H1 (cell line): ENCODE data around the gene TWIST2. TPM values are rescaled to one million over a fixed set of nuclear protein-coding genes. Genes with fewer than 3 reads are reported as not detected.

Experiments used
- CREB1 ChIP-seq: IDR thresholded peaks from 2 replicates; pipeline ENCODE4 v1.6.1; 2012; ENCODE audit warnings: inconsistent platforms
- CTBP2 ChIP-seq: IDR thresholded peaks from 2 replicates; pipeline ENCODE4 v1.7.0; 2011; ENCODE audit warnings: borderline replicate concordance, mild to moderate bottlenecking, moderate library complexity, mixed read lengths, low read length; ENCODE audit not compliant: insufficient read depth, insufficient read length
- EZH2 ChIP-seq: fragments of 200-600 bp; sonication (generic); IDR thresholded peaks from 2 replicates; pipeline ENCODE4 v1.7.1; 2012; ENCODE audit warnings: low read depth, mild to moderate bottlenecking, moderate library complexity, low read length, inconsistent platforms; ENCODE audit not compliant: severe bottlenecking
- MAX ChIP-seq: IDR thresholded peaks from 2 replicates; pipeline ENCODE4 v1.6.1; 2012; ENCODE audit warnings: inconsistent platforms
- SP4 ChIP-seq: IDR thresholded peaks from 2 replicates; pipeline ENCODE4 v1.6.1; 2012; ENCODE audit warnings: low read length, inconsistent platforms
- polyA plus RNA-seq, 7 experiments: library from polyadenylated mRNA; depleted of rRNA in 3 of 7; stranded (reverse) in 5 of 7; unstranded in 2 of 7; fragments of >200 nt in 5 of 7; fragments of 200-250 nt in 2 of 7; gene quantifications; 1 replicate in 5 of 7; 2 replicates in 1 of 7; 4 replicates in 1 of 7; pipeline versions ENCODE4 v1.2.1 to v1.2.3, GENCODE V29; 2011 to 2013; ENCODE audit warnings: missing spikeins in 2 of 7, mixed read lengths in 2 of 7
- total RNA-seq: library from RNA; stranded (reverse); fragmentation: NEBNext Ultra II Directional; extraction: Animal tissue kit (Norgen Biotek cat#: 25700); gene quantifications from 2 replicates; pipeline ENCODE4 v1.2.1, GENCODE V29; 2021

TWIST2 gene
- total and polyA plus RNA-seq, 2 of the 8 experiments (the other 6 are each of a cell fraction or from before 2014, with no cell fraction given): 2.6 to 4.3 TPM

GRCh38 chr2:238925816-238926521, 78.1 kb downstream of the TWIST2 start (continued):
- TF ChIP-seq CTBP2 (no peak), MAX (no peak), EZH2 (no peak), SP4 (no peak), CREB1 (no peak)
